ENCODE data around the gene TYW1. TPM values are rescaled to one million over a fixed set of nuclear protein-coding genes. Genes with fewer than 3 reads are reported as not detected.
"Not testable (repeated sequence)": the region's sequence is repeated elsewhere in the genome, so short reads cannot be mapped to it uniquely, and the experiment has no call there.

Gene TYW1
- total RNA-seq, 4 donors from 2014 or later, result 6.8 to 24.6 (median 17.5) TPM

DNA sequence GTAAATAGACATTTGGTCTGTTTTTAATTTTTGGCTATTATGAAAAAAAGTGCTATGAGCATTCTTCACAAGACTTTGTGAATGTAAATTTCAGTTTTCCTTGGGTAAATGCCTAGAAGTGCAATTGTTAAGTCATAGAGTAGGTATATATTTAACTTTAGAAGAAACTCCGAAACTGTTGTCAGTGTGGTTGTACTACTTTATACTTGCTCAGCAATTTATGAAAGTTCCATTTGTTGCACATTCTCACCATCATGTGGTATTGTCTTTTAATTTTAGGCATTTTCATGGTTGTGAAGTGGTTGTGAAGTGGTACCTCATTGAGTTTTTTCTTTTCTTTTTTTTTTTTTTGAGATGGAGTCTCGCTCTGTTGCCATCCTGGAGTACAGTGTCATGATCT is 60.0 kb downstream of the TYW1 start:
- intact Hi-C loops (cut with DNase I), result no loop called here
- H3K36me3 ChIP-seq, result peaks cover 0 to 53% (median 8%) of the 10 kb centered on the region in 3 donors
- H3K4me3 ChIP-seq, result no peak overlapping the region
- DNase-seq, result no peak
- H3K27ac ChIP-seq, result no peak overlapping the region
- H3K27me3 ChIP-seq, result no peaks in the 10 kb centered on the region
- H3K4me1 ChIP-seq, result no peaks in the 10 kb centered on the region
- no peak for TF ChIP-seq POLR2A (IDR thresholded peaks at IDR 0.05)
- TF ChIP-seq, protein P1, sequence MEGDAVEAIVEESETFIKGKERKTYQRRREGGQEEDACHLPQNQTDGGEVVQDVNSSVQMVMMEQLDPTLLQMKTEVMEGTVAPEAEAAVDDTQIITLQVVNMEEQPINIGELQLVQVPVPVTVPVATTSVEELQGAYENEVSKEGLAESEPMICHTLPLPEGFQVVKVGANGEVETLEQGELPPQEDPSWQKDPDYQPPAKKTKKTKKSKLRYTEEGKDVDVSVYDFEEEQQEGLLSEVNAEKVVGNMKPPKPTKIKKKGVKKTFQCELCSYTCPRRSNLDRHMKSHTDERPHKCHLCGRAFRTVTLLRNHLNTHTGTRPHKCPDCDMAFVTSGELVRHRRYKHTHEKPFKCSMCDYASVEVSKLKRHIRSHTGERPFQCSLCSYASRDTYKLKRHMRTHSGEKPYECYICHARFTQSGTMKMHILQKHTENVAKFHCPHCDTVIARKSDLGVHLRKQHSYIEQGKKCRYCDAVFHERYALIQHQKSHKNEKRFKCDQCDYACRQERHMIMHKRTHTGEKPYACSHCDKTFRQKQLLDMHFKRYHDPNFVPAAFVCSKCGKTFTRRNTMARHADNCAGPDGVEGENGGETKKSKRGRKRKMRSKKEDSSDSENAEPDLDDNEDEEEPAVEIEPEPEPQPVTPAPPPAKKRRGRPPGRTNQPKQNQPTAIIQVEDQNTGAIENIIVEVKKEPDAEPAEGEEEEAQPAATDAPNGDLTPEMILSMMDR (IDR thresholded peaks at IDR 0.05), result no peak
- H3K9me3 ChIP-seq, result no peaks in the 10 kb centered on the region
- whole genome bisulfite sequencing, 2 donors, result 88 to 100% methylated on average over 2 of the region's 2 CpGs

- H3K27me3 ChIP-seq; DNase-seq; H3K27ac ChIP-seq; H3K9me3 ChIP-seq; H3K4me3 ChIP-seq; H3K4me1 ChIP-seq; intact Hi-C loops (cut with DNase I): not testable (repeated sequence)
- H3K36me3 ChIP-seq, result peaks cover 0 to 50% (median 8%) of the 10 kb centered on the region in 3 donors
- WGBS, 2 donors, result 92 to 95% methylated on average over 4 of the region's 4 CpGs
Observed at GRCh38 chr7:67061321-67061720, 64.7 kb downstream of the TYW1 start.

DNA sequence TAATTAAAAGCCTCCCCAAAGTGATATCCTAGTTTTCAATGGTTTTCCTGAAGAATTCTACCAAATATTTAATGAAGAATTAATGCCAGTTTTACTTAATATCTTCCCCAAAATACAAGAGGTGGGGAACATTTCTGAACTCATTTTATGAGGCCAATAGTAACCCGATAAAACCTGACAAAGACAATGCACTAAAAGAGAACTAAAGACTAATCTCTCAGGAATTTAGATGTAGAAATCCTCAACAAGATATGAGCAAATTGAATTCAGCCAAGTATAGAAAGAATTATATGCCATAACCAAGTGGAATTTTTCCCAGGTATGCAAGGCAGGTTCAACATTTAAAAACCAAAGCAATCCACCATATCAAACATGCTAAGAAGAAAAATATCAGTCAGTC is 66.2 kb downstream of the TYW1 start:
- H3K4me3 ChIP-seq; H3K27ac ChIP-seq; H3K9me3 ChIP-seq; H3K27me3 ChIP-seq; DNase-seq; intact Hi-C loops (cut with DNase I); H3K4me1 ChIP-seq: not testable (repeated sequence)
- WGBS, 2 donors, result 55 to 70% methylated on average over 1 of the region's 1 CpG
- peaks cover 0 to 49% (median 8%) of the 10 kb centered on the region in 3 donors for H3K36me3 ChIP-seq

- H3K9me3 ChIP-seq; H3K27me3 ChIP-seq; DNase-seq; intact Hi-C loops (cut with DNase I); H3K4me1 ChIP-seq: not testable (repeated sequence)
- peak overlapping the region in 3 of 4 donors; percentile 31 to 77 (median 74) for H3K27ac ChIP-seq
- H3K36me3 ChIP-seq, result peaks cover 0 to 56% (median 0%) of the 10 kb centered on the region in 3 donors
- H3K4me3 ChIP-seq, result peak overlapping the region in 2 of 4 donors; percentile 27 to 52
- WGBS, 2 donors, result 65 to 73% methylated on average over 8 to 9 of the region's 9 CpGs
Observed at GRCh38 chr7:67066950-67067622, 70.5 kb downstream of the TYW1 start.

GRCh38 chr7:67076120-67076519 is 79.5 kb downstream of the TYW1 start:
- H3K27me3 ChIP-seq; DNase-seq; H3K27ac ChIP-seq; intact Hi-C loops (cut with DNase I); H3K4me3 ChIP-seq; H3K4me1 ChIP-seq: not testable (repeated sequence)
- H3K9me3 ChIP-seq, result peaks cover 0 to 38% (median 17%) of the 10 kb centered on the region in 3 donors
- WGBS, 2 donors, result 95 to 98% methylated on average over 2 of the region's 2 CpGs
- H3K36me3 ChIP-seq, result peaks cover 0 to 69% (median 0%) of the 10 kb centered on the region in 3 donors

DNA sequence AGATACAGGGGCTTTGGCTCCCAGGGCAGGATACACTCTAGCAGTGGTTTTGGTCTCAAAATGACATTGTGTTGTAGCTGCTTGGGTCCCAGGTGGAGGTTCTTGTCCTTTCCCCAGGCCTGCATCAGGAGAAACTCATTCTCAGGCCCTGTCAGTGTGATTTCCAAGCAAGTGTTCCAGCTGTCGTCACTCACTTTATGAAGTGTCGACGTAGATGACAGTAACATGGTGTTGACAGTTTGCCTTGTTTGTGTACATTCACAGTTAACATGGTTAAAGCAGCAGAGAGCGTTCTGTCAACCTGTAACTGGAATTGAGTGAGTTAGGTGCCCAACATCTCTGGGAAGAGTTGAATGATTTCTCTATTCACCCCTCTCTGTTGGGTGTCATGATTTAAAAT is 86.2 kb downstream of the TYW1 start:
- intact Hi-C loops (cut with DNase I); H3K27me3 ChIP-seq; H3K9me3 ChIP-seq; H3K4me3 ChIP-seq; H3K27ac ChIP-seq; DNase-seq; H3K4me1 ChIP-seq: not testable (repeated sequence)
- H3K36me3 ChIP-seq, result peaks cover 0 to 46% (median 0%) of the 10 kb centered on the region in 3 donors
- 80 to 100% methylated on average over 1 to 2 of the region's 4 CpGs for WGBS, 2 donors

GRCh38 chr7:67089261-67089660 is 92.6 kb downstream of the TYW1 start:
- H3K4me1 ChIP-seq; H3K9me3 ChIP-seq; H3K4me3 ChIP-seq; intact Hi-C loops (cut with DNase I); H3K27me3 ChIP-seq; DNase-seq; H3K27ac ChIP-seq: not testable (repeated sequence)
- H3K36me3 ChIP-seq, result peaks cover 0 to 30% (median 0%) of the 10 kb centered on the region in 3 donors
- WGBS, 2 donors, result 91 to 97% methylated on average over 3 to 4 of the region's 10 CpGs

- DNase-seq; intact Hi-C loops (cut with DNase I); H3K4me1 ChIP-seq; H3K27ac ChIP-seq; H3K9me3 ChIP-seq; H3K27me3 ChIP-seq; H3K4me3 ChIP-seq: not testable (repeated sequence)
- H3K36me3 ChIP-seq, result peaks cover 0 to 17% (median 4%) of the 10 kb centered on the region in 3 donors
- 84 to 100% methylated on average over 1 to 2 of the region's 2 CpGs for WGBS, 2 donors
Observed at GRCh38 chr7:67091053-67091452, 94.4 kb downstream of the TYW1 start.

GRCh38 chr7:67098031-67098430 is 101.4 kb downstream of the TYW1 start:
- intact Hi-C loops (cut with DNase I), result not testable (repeated sequence)
- 50 to 100% methylated on average over 1 of the region's 1 CpG for WGBS, 2 donors

DNA sequence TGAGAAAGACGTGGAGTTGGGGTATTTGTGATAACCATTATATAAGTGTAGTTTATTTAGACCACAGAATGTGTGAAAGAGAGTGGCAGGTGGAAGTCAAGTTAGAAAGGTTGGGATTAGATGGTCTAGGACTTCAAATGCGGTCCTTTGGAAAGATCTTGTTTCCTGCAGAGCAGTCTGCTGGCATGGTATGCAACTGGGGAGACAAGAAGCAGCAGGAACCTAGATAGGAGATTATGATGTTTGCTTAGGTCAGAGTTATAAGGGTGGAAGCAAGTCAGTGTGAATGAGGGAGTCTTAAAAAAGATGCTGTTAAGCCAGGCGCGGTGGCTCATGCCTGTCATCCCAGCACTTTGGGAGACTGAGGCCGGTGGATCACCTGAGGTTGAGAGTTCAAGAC is 102.8 kb downstream of the TYW1 start:
- H3K27me3 ChIP-seq; H3K9me3 ChIP-seq; H3K4me3 ChIP-seq; DNase-seq; H3K27ac ChIP-seq; intact Hi-C loops (cut with DNase I); H3K4me1 ChIP-seq: not testable (repeated sequence)
- 90 to 94% methylated on average over 5 of the region's 5 CpGs for WGBS, 2 donors
- H3K36me3 ChIP-seq, result peaks cover 0 to 38% (median 4%) of the 10 kb centered on the region in 3 donors

More at GRCh38 chr7:67098031-67098430, 101.4 kb downstream of the TYW1 start:
- not testable (repeated sequence) for H3K9me3 ChIP-seq, H3K4me1 ChIP-seq, H3K27me3 ChIP-seq, H3K4me3 ChIP-seq, H3K27ac ChIP-seq, DNase-seq
- peaks cover 0 to 35% (median 4%) of the 10 kb centered on the region in 3 donors for H3K36me3 ChIP-seq

DNA sequence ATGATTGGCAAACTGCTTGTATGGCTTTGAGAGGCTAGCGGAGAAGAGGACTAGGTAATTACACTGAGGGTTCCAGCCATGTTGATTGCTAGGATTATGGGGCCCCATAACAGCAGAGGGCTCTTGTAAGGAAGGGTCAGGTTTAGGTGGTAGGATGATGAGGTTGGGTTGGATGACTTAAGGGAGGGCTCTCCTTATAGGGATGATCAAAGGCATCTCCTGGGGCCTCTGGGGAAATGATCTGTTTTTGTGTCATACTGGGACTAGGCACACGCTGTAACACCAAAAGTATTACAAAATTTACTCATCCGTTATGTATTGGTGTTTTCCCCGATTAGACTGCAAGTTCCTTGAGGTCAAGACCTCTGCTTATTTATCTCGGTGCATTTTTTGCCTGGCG is 103.4 kb downstream of the TYW1 start:
- H3K27me3 ChIP-seq; H3K4me3 ChIP-seq; intact Hi-C loops (cut with DNase I); H3K27ac ChIP-seq; H3K9me3 ChIP-seq; DNase-seq; H3K4me1 ChIP-seq: not testable (repeated sequence)
- H3K36me3 ChIP-seq, result peaks cover 0 to 42% (median 2%) of the 10 kb centered on the region in 3 donors
- 87% methylated on average over 4 to 6 of the region's 6 CpGs for WGBS, 2 donors
